NCI-H2171 (cell line): ENCODE results near the gene CAPN14.

Experiments
- DNase-seq: peaks from one replicate; lab custom pipeline; 2025; lab: John Stamatoyannopoulos, UW

The CAPN14 gene

DNA sequence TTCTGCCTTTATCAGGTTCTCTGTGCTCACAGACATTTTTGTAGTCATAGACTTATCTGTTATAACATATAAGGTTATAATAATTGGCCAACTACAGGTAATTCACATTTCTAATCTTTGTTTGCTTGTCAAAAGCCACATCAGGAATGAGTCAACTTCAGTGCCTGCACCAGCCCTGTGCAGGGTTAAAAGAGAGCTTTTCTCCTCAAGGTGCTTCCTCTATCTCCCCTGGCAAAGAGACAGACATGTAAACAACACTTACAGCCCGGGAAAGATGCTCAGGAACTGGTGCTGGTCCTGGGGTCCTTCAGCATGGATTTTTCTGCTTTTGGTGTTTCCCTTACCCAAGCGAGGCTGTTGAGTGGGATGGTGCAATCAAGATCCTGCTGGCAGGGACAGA lies 9.0 kb upstream of the CAPN14 start:
- no peak for DNase-seq

DNA sequence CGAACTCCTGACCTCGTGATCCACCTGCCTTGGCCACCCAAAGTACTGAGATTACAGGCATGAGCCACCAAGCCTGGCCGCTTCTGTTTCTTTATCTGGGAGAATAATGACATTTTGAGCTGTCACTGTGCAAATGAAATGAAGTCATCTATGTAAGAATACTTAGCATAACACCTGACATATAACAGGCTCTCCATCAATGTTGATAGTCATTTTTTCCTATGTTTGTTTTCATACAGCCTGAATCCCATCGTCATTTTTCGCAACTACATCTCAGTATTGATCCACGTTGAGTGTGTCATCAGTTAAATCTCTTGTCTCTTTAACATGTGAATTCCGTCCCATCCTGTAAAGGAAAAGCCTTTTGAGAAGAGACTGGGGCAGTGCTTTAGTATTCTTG lies 6.4 kb upstream of the CAPN14 start:
- DNase-seq: no peak

- no peak for DNase-seq
These were observed 5.7 kb upstream of the CAPN14 start for GRCh38 chr2:31223026-31223425.

DNA sequence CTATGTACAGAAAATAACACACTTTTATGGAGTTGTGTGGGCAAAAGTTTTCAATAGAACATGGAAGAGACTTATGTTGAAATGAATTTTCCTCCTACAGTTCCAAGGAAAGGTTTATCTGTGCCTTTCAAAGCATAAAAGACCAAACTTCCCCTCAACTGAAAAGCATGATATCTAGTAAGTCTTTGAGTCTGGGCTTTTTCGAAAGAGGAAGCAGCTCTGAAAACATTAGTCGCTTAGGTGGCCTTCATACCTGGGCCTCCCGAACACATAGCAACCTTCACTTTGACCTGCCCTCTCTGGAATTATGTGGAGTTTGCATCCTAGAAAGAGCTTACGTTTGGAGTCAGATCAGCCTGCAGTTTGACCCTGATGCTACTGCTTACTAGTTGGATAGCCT lies 4.8 kb upstream of the CAPN14 start:
- no peak for DNase-seq

DNA sequence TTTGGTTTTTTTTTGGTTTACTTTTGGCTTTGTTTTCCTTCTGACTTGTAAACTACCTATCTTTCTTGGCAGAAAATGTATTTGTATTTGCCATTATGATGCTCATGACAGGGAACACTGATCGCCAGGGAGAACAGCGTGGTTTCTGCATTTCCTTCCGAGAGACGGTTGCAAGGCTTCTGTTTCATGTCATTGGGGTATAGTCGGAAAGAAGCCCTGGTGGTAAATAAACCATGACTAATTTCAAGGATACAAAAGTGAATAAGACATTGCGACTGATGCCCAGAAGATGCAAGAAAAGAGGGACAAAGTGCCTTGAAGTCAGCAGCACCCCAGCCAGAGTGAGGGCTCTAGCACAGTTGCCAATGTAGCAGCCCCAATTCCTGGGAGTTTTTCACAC lies 4.2 kb upstream of the CAPN14 start:
- no peak for DNase-seq

DNA sequence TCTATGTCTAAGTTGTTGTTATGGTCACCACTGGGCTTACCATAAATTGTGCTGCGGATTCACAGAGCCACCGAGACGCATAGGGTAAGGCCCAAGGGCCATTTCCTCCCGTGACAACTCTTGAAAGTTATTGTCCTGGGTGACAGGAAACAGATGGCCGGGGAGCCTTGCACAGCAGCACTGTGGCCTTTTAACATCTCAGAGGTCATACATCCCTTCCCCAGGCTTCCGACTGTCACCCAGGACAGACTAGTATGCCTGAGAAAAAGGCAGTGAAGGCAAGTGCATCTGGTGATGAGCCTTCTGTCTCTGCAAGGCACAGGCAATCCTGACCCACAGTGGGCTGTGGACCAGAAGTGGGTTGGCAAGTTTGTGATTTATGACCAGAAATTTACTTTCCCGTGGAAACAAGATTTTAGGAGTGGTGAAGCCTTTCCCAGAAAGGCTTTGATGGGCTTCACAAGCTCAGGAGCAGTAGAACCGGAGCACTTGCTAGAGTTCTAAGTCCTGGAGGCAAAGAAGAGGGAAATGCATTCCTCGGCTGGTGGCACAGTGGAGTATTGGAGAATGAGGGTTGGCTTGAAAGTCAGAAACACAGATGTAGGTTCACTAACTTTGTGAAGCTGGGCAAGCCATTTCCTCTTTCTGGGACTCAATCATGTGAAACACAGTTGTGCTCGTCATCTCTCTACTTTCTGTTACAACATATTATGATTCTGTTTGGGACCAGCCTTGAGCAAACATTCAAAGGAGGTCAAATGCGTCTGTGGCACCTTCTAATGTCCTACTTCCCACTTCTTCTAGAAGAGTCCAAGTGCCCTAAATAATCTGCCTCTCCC lies 2.0 kb upstream of the CAPN14 start:
- DNase-seq: no peak

DNA sequence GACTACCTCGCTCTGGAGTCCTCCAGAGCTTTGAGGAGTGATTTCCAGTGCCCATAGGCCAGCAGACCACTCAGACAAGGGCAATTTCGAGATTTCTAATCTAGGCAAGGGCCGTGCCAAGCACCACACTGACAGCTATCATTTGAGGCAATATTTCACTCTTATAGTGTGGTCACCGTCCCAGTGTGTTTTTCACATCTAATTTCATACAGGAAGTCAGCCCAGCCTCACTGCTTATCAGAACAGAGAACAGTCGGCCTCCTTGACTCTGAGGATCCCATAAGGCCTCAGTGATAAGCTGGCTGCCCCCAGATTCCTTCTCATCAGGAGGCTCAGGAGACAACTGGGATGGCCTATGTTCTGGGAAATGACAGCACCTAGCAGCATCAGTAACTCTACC lies 581 bp downstream of the CAPN14 start:
- DNase-seq: no peak

- no peak for DNase-seq
These were observed 2.8 kb downstream of the CAPN14 start for GRCh38 chr2:31214444-31214915.

DNA sequence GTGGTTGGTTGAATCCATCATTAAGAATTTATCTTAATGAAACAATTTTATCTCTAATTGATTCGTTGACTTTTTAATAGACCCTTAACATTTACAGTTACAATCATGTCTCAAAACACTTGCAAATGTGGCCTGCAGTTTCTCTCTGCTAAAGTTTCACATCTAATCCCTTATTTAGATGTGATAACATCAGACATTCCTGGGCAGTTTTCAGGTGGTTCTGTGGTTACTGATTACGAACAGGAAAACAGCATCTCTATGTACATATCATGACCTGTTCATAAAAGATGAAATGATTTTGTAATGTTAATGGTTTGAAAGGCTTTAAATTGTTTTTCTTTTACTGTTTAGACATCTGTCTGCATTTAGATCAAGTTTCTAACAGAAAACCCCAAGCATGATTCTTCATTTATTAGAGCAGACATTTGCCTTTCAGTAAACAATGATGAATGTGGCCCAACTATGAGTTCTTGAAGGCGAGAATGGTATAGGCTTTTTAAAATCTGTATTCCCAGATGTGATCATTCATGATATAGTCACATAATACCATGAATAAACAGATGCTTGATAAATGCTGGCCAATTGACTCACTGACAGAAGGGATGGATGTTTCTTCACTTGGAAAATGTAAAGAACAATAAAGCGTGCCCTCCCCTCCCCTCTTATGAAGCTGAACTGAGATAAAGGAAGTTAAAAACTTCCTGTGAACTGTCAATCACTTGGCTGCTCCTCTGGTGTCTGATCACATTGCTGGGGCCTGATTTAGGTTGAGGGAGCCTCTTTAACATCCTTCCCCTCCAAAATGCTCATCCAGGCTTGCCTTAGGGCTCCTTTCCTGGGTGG lies 3.5 kb downstream of the CAPN14 start:
- DNase-seq: no peak

DNA sequence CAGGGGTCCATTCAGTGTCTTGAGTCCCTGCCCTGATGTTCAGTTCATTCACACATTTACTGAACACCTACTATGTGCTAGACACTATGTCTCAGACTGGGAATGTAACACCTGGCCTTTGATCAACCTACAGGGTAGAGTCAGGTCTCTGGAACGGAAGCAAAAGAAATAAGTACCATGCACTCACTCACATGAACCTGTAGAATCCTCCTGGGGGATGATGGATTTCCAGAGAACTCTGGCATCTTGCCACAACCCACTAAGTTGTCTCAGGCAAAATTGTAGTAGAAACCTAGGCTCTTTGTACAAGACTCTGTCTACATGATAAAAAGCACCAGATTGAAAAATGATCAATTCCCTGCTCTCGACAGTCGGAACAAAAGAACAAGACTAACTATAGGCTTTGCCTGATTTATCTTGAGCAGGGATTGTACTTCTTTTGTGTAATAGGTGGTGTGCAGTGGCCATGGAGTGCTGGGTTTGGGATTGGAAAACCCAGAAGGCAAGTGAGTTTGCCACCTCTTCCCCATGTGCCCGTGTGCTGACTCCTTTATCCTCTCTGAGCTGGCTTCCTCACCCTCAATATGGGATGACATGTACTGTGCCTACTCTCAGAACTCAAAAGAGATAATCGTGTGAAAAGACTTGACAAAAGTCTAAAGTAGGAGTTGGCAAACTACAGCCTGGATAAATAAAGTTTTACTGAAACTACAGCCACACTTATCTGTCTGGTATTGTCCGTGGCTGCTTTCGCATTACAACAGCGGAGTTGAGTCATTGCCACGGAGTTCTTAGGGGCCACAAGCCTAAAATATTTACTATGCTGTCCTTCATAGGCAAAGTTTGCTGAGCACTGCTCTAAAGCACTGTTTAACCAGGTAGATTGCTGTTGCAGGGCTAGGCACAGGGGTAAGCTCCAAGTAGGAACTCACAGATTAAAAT lies 4.4 kb downstream of the CAPN14 start:
- DNase-seq: no peak

GRCh38 chr2:31208240-31208639 lies 9.1 kb downstream of the CAPN14 start:
- DNase-seq: no peak

- DNase-seq: no peak
These were observed 9.5 kb downstream of the CAPN14 start for GRCh38 chr2:31207790-31208189.

- no peak for DNase-seq
These were observed 11.7 kb downstream of the CAPN14 start for GRCh38 chr2:31205613-31206012.

DNA sequence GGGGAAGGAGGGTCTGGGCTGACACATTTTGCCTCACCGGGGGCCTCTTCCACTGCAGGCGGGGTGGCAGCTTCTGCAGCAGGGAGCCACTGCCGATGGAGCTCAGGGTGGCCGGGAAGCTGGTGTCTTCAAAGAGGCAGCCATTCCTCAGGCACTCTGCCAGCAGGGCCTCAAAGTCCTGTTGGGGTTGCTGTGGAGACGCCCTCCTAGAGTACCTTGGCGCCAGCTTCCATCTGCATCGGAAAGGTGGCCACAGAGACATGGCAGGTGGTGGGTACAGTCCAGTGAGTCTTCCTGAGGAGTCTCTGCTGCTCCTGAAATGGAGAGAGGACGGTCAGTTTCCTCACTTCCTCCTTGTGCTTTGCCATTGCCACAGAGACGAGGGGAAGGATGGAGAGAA lies 12.1 kb downstream of the CAPN14 start:
- no peak for DNase-seq

- DNase-seq: no peak
These were observed 12.5 kb downstream of the CAPN14 start for GRCh38 chr2:31204783-31205182.

GRCh38 chr2:31203916-31204315 lies 13.4 kb downstream of the CAPN14 start:
- DNase-seq: no peak

- DNase-seq: no peak
These were observed 14.5 kb downstream of the CAPN14 start for GRCh38 chr2:31202833-31203232.

DNA sequence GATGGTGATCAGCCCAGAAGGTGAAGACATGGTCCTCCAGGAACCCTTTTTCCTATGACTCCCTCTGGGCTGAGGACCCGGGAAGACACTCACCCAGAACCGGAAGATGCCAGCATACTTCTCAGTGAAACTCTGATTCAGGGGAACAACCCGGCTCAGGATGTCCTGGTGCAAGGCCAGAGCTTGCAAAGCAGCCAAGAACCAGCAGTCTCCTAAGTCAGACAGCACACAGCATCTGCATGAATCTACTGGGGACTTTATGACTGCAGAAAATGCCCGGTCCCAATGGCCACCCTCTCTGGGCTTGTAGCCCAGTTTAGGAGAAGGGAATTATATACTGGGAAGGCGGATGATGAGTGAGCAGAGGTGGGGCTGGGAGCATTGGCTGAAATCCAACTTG lies 15.3 kb downstream of the CAPN14 start:
- no peak for DNase-seq

GRCh38 chr2:31200972-31201371 lies 16.3 kb downstream of the CAPN14 start:
- no peak for DNase-seq

- DNase-seq: no peak
These were observed 18.1 kb downstream of the CAPN14 start for GRCh38 chr2:31199206-31199605.

- no peak for DNase-seq
These were observed 19.6 kb downstream of the CAPN14 start for GRCh38 chr2:31197669-31198068.

DNA sequence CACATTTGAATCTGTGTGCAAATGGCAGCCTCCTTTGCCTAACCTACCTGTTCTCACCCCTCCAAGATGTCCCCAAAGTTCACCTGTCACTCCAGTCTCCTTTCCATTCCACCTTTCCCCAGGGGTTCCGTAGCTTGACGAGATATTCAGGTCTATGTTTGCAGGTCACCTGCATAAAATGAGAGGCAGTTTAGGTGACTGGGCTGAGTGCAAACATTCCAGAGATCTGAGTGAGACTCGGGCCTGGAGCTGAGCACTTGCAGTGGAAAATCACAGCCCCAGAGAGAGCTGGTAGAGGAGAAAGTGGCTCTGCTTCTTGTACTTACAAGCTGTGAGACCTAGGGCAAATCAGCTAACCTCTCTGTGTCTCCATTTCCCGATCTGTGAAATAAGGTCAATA lies 20.1 kb downstream of the CAPN14 start:
- DNase-seq: no peak
